Ovary (tissue), 9 donors: ENCODE data around the gene BCL11B. TPM values are rescaled to one million over a fixed set of nuclear protein-coding genes. Genes with fewer than 3 reads are reported as not detected.

Experiments used
- DNase-seq, 5 donors: peaks; one replicate each; pipeline ENCODE4 v3.0.0-alpha.2; 2019 to 2020
- H3K27ac ChIP-seq, 2 donors: fragments of 200-600 bp; one replicate each; pipeline versions ENCODE4 v1.5.1 to v1.8.0; 2019 to 2022
- H3K27me3 ChIP-seq: fragments of 200-600 bp; one replicate; pipeline ENCODE4 v1.8.0; 2022
- H3K36me3 ChIP-seq: fragments of 200-600 bp; sonication (generic); one replicate; pipeline ENCODE4 v1.5.1; 2019
- H3K4me1 ChIP-seq: one replicate; pipeline ENCODE4 v1.8.1; 2013; ENCODE audit warnings: mild to moderate bottlenecking, moderate library complexity; ENCODE audit not compliant: insufficient read depth
- H3K4me3 ChIP-seq: fragments of 200-600 bp; sonication (generic); one replicate; pipeline ENCODE4 v1.5.1; 2017
- H3K9me3 ChIP-seq, 2 donors: fragments of 200-600 bp in 1 of 2; sonication (generic) in 1 of 2; one replicate each; pipeline versions ENCODE4 v1.5.1 to v1.8.1; 2013 to 2019; ENCODE audit warnings: mild to moderate bottlenecking in 1 of 2, moderate library complexity in 1 of 2
- EP300 ChIP-seq: sonication (generic); formaldehyde crosslinking; IDR thresholded peaks from one replicate; pipeline ENCODE4 v1.6.1; 2017; ENCODE audit warnings: antibody characterized with exemption
- POLR2A ChIP-seq: fragments of 450-650 bp; IDR thresholded peaks from one replicate; pipeline ENCODE4 v1.6.1; 2017; ENCODE audit warnings: antibody characterized with exemption, mild to moderate bottlenecking, moderate library complexity
- WGBS, 3 donors: extraction: QIAGEN DNeasy Blood & Tissue Kit in 1 of 3; methylation state at CpG; one replicate each; pipeline versions ENCODE4 v1.1.5 to v1.1.7; 2013 to 2017; 5-methylcytosine and 5-hydroxymethylcytosine counted together
- intact Hi-C, 4 donors: fragments of 100-400 bp; cut with DNase I; formaldehyde crosslinking; loops; one replicate each; pipeline versions ENCODE4 v1.11.0 to v1.15.1; 2022 to 2023
- polyA plus RNA-seq, 2 donors: library from polyadenylated mRNA; stranded (reverse); fragments of 200-250 nt in 1 of 2; fragments of 350-450 nt in 1 of 2; fragmentation: Illumina TruSeq in 1 of 2; extraction: RNeasy Lipid Tissue Mini Kit (QIAGEN cat#74804) in 1 of 2; gene quantifications; one replicate each; pipeline ENCODE4 v1.2.3, GENCODE V29; 2013 to 2014
- total RNA-seq, 7 donors: library from RNA; depleted of rRNA in 2 of 7; stranded (reverse); fragments of >200 nt in 2 of 7; fragmentation: NEBNext Ultra II Directional in 3 of 7; extraction: Animal tissue kit (Norgen Biotek cat#: 25700) in 3 of 7; gene quantifications; one replicate each; pipeline versions ENCODE4 v1.1.0 to v1.2.4, GENCODE V29; 2016 to 2023
- TF ChIP-seq, protein P1 (sequence below), 3 donors: fragments of 450-650 bp in 2 of 3; fragments of 200-600 bp in 1 of 3; IDR thresholded peaks; one replicate each; pipeline versions ENCODE4 v1.5.1 to v1.8.0; 2016 to 2022; ENCODE audit warnings: antibody characterized with exemption in 3 of 3, mild to moderate bottlenecking in 1 of 3
- donor health status: DM: no; HTN: no; CAD: no; lungs with moderate emphysema.
- donor health status: DM: no; HTN: no; CAD: no.
- donor health status: Bipolar disorder and iron deficiency.
- donor health status: DM: yes; HTN: yes; CAD: no.
- donor health status: DM: no; HTN: no; CAD: no.
- donor health status: DM: yes; HTN: yes; CAD: no.

The BCL11B gene
- total and polyA plus RNA-seq, 9 donors: 0.08 to 0.84 (median 0.43) TPM

GRCh38 chr14:99128185-99128584 lies 143.8 kb downstream of the BCL11B start:
- Histone ChIP-seq H3K9me3 (no peaks in the 10 kb centered on the region), H3K27ac (no peak overlapping the region), H3K4me1 (no peaks in the 10 kb centered on the region), H3K27me3 (no peaks in the 10 kb centered on the region), H3K36me3 (no peaks in the 10 kb centered on the region), H3K4me3 (no peak overlapping the region)
- TF ChIP-seq EP300 (no peak), POLR2A (no peak)
- TF ChIP-seq, protein P1, sequence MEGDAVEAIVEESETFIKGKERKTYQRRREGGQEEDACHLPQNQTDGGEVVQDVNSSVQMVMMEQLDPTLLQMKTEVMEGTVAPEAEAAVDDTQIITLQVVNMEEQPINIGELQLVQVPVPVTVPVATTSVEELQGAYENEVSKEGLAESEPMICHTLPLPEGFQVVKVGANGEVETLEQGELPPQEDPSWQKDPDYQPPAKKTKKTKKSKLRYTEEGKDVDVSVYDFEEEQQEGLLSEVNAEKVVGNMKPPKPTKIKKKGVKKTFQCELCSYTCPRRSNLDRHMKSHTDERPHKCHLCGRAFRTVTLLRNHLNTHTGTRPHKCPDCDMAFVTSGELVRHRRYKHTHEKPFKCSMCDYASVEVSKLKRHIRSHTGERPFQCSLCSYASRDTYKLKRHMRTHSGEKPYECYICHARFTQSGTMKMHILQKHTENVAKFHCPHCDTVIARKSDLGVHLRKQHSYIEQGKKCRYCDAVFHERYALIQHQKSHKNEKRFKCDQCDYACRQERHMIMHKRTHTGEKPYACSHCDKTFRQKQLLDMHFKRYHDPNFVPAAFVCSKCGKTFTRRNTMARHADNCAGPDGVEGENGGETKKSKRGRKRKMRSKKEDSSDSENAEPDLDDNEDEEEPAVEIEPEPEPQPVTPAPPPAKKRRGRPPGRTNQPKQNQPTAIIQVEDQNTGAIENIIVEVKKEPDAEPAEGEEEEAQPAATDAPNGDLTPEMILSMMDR (IDR thresholded peaks at IDR 0.05): no peak
- DNase-seq: no peak
- intact Hi-C loops: no loop called here
- WGBS, 3 donors: 73 to 82% (median 76%) methylated on average over 17 of the region's 17 CpGs

- H3K4me3 ChIP-seq: no peak overlapping the region
- H3K27me3 ChIP-seq: no peaks in the 10 kb centered on the region
- DNase-seq: no peak
- WGBS, 3 donors: 2 to 7% (median 2%) methylated on average over 9 of the region's 9 CpGs
- H3K36me3 ChIP-seq: no peaks in the 10 kb centered on the region
- intact Hi-C loops: no loop called here
- TF ChIP-seq, protein P1 (IDR thresholded peaks at IDR 0.05): no peak
- TF ChIP-seq POLR2A: no peak
- no peak for TF ChIP-seq EP300
- no peak overlapping the region for H3K27ac ChIP-seq
- H3K4me1 ChIP-seq: no peaks in the 10 kb centered on the region
- H3K9me3 ChIP-seq: no peaks in the 10 kb centered on the region
Observed at GRCh38 chr14:99127651-99128167, 144.3 kb downstream of the BCL11B start.

GRCh38 chr14:99125616-99126431 lies 146.2 kb downstream of the BCL11B start:
- Histone ChIP-seq H3K27ac (no peak overlapping the region), H3K36me3 (no peaks in the 10 kb centered on the region), H3K27me3 (no peaks in the 10 kb centered on the region), H3K4me1 (no peaks in the 10 kb centered on the region), H3K9me3 (no peaks in the 10 kb centered on the region), H3K4me3 (no peak overlapping the region)
- TF ChIP-seq, protein P1 (IDR thresholded peaks at IDR 0.05): no peak
- TF ChIP-seq EP300 (no peak), POLR2A (no peak)
- no peak for DNase-seq
- intact Hi-C loops: no loop called here
- 73 to 85% (median 74%) methylated on average over 4 of the region's 4 CpGs for WGBS, 3 donors

DNA sequence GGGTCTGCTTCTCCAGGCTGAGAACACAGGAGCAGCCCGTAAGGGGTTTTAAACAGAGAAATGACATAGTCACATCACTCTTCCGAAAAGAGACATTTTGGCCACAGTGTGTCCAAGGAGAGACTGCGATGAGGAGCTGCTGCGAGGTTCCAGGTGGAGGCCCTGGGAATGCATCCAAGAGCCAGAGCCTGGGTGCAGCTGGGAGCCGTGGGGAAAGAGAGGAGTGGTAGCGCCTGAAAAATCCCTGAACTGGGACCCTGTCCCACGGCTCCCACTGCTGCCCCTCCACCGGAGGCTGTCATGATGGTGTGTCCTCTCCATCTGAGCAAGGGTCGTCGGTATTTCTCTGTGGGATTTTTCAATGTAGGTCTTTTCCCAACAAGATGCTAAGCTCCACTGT lies 146.9 kb downstream of the BCL11B start:
- Histone ChIP-seq H3K4me3 (no peak overlapping the region), H3K4me1 (no peaks in the 10 kb centered on the region), H3K27me3 (no peaks in the 10 kb centered on the region), H3K36me3 (no peaks in the 10 kb centered on the region), H3K27ac (no peak overlapping the region), H3K9me3 (no peaks in the 10 kb centered on the region)
- intact Hi-C loops: no loop called here
- no peak for DNase-seq
- 48 to 75% (median 50%) methylated on average over 10 of the region's 10 CpGs for WGBS, 3 donors
- TF ChIP-seq EP300 (no peak), POLR2A (no peak)
- TF ChIP-seq, protein P1 (IDR thresholded peaks at IDR 0.05): no peak
